HG02973 (cell line): ENCODE measurements around the gene NPHP4.

ENCODE experiments used
- ATAC-seq: cut with Tn5 transposase; IDR thresholded peaks from one replicate; pipeline ENCODE4 v1.9.1; 2021; ENCODE audit warnings: moderate library complexity; ENCODE audit not compliant: unreplicated experiment

The NPHP4 gene

GRCh38 chr1:5992814-5993555 lies 760 bp upstream of the NPHP4 start:
- ATAC-seq = no peak

- no peak for ATAC-seq
Observed at GRCh38 chr1:5991381-5992025, 722 bp downstream of the NPHP4 start.

- no peak for ATAC-seq
Observed at GRCh38 chr1:5990913-5991312, 1.3 kb downstream of the NPHP4 start.

GRCh38 chr1:5989731-5990271 lies 2.4 kb downstream of the NPHP4 start:
- no peak for ATAC-seq

- ATAC-seq = no peak
Observed at GRCh38 chr1:5989286-5989605, 3.0 kb downstream of the NPHP4 start.

GRCh38 chr1:5988596-5989285 lies 3.5 kb downstream of the NPHP4 start:
- no peak for ATAC-seq

- no peak for ATAC-seq
Observed at GRCh38 chr1:5986018-5986417, 6.2 kb downstream of the NPHP4 start.

- no peak for ATAC-seq
Observed at GRCh38 chr1:5985250-5985649, 7.0 kb downstream of the NPHP4 start.

- no peak for ATAC-seq
Observed at GRCh38 chr1:5983361-5984103, 8.7 kb downstream of the NPHP4 start.

GRCh38 chr1:5982868-5983267 lies 9.4 kb downstream of the NPHP4 start:
- no peak for ATAC-seq

GRCh38 chr1:5982276-5982675 lies 9.9 kb downstream of the NPHP4 start:
- no peak for ATAC-seq

GRCh38 chr1:5981009-5981380 lies 11.2 kb downstream of the NPHP4 start:
- no peak for ATAC-seq

- ATAC-seq = no peak
Observed at GRCh38 chr1:5980314-5981008, 11.8 kb downstream of the NPHP4 start.

- no peak for ATAC-seq
Observed at GRCh38 chr1:5979536-5980313, 12.5 kb downstream of the NPHP4 start.

GRCh38 chr1:5978452-5978851 lies 13.8 kb downstream of the NPHP4 start:
- no peak for ATAC-seq

- ATAC-seq = no peak
Observed at GRCh38 chr1:5977494-5978444, 14.5 kb downstream of the NPHP4 start.

- ATAC-seq = no peak
Observed at GRCh38 chr1:5976726-5977493, 15.3 kb downstream of the NPHP4 start.

- no peak for ATAC-seq
Observed at GRCh38 chr1:5976231-5976630, 16.0 kb downstream of the NPHP4 start.
